B cell (primary cell): ENCODE results near the gene CADPS.

Experiments
- CTCF ChIP-seq: fragments of 200-600 bp; IDR thresholded peaks from one replicate; pipeline ENCODE4 v1.8.0; 2022; ENCODE audit warnings: antibody characterized with exemption, mild to moderate bottlenecking
- EZH2 ChIP-seq: IDR thresholded peaks from 2 replicates; pipeline ENCODE4 v1.6.1; 2012; ENCODE audit warnings: borderline replicate concordance, low read depth, mild to moderate bottlenecking, moderate library complexity, low read length; ENCODE audit not compliant: insufficient read depth, poor library complexity, severe bottlenecking

GRCh38 chr3:62534326-62534725 is 340.9 kb downstream of the CADPS start:
- no peak for TF ChIP-seq CTCF
- TF ChIP-seq EZH2, result no peak
